ENCODE results near the gene GP1BB.

- TF ChIP-seq POLR2A (IDR thresholded peaks at IDR 0.05; ENCODE audit: low read depth, low read length) (no peak), CHD1 (IDR thresholded peaks at IDR 0.05; ENCODE audit: low read depth, low read length) (no peak), MAFK (IDR thresholded peaks at IDR 0.05; ENCODE audit: low read depth, low read length) (no peak), SMC3 (IDR thresholded peaks at IDR 0.05; ENCODE audit: low read depth, low read length) (no peak), USF2 (IDR thresholded peaks at IDR 0.05; ENCODE audit: low read depth, low read length) (no peak), CEBPB (IDR thresholded peaks at IDR 0.05; ENCODE audit: low read depth, low read length) (no peak), RAD21 (IDR thresholded peaks at IDR 0.05; ENCODE audit: low read length) (no peak)
- TF ChIP-seq, protein P1, sequence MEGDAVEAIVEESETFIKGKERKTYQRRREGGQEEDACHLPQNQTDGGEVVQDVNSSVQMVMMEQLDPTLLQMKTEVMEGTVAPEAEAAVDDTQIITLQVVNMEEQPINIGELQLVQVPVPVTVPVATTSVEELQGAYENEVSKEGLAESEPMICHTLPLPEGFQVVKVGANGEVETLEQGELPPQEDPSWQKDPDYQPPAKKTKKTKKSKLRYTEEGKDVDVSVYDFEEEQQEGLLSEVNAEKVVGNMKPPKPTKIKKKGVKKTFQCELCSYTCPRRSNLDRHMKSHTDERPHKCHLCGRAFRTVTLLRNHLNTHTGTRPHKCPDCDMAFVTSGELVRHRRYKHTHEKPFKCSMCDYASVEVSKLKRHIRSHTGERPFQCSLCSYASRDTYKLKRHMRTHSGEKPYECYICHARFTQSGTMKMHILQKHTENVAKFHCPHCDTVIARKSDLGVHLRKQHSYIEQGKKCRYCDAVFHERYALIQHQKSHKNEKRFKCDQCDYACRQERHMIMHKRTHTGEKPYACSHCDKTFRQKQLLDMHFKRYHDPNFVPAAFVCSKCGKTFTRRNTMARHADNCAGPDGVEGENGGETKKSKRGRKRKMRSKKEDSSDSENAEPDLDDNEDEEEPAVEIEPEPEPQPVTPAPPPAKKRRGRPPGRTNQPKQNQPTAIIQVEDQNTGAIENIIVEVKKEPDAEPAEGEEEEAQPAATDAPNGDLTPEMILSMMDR (conservative IDR thresholded peaks at IDR 0.05; ENCODE audit: low read depth, low read length): no peak
These were observed 36.4 kb upstream of the GP1BB start for GRCh38 chr22:19686946-19687345.

Data from IMR-90 (cell line).